Activated naive CD8-positive, alpha-beta T cell treated with anti-CD3 and anti-CD28 coated beads for 36 hours (primary cell): ENCODE data around the gene TRAF5. TPM values are rescaled to one million over a fixed set of nuclear protein-coding genes. Genes with fewer than 3 reads are reported as not detected.
"Not testable (repeated sequence)": the region's sequence is repeated elsewhere in the genome, so short reads cannot be mapped to it uniquely, and the experiment has no call there.

Experiments used
- DNase-seq: peaks from one replicate; pipeline ENCODE4 v3.0.0; 2021
- H3K27ac Mint-ChIP-seq: one replicate; pipeline ENCODE4 v1.8.0; 2022; ENCODE audit warnings: mild to moderate bottlenecking, moderate library complexity, mixed read lengths
- H3K27me3 Mint-ChIP-seq: one replicate; pipeline ENCODE4 v1.8.0; 2022; ENCODE audit warnings: mild to moderate bottlenecking, mixed read lengths
- H3K36me3 Mint-ChIP-seq: one replicate; pipeline ENCODE4 v1.8.0; 2021; ENCODE audit warnings: mild to moderate bottlenecking, mixed read lengths
- H3K4me1 Mint-ChIP-seq: one replicate; pipeline ENCODE4 v1.8.0; 2021; ENCODE audit warnings: mixed read lengths
- H3K4me3 Mint-ChIP-seq: one replicate; pipeline ENCODE4 v1.8.0; 2022; ENCODE audit warnings: mild to moderate bottlenecking, moderate library complexity, mixed read lengths
- H3K9me3 Mint-ChIP-seq: one replicate; pipeline ENCODE4 v1.8.0; 2022; ENCODE audit warnings: mixed read lengths
- total RNA-seq, 2 experiments: library from RNA; stranded (reverse); gene quantifications; one replicate each; pipeline ENCODE4 v1.2.3, GENCODE V29; 2021

TRAF5 gene
- total RNA-seq, 2 experiments from 2014 or later, result 23.7 to 24.4 TPM

DNA sequence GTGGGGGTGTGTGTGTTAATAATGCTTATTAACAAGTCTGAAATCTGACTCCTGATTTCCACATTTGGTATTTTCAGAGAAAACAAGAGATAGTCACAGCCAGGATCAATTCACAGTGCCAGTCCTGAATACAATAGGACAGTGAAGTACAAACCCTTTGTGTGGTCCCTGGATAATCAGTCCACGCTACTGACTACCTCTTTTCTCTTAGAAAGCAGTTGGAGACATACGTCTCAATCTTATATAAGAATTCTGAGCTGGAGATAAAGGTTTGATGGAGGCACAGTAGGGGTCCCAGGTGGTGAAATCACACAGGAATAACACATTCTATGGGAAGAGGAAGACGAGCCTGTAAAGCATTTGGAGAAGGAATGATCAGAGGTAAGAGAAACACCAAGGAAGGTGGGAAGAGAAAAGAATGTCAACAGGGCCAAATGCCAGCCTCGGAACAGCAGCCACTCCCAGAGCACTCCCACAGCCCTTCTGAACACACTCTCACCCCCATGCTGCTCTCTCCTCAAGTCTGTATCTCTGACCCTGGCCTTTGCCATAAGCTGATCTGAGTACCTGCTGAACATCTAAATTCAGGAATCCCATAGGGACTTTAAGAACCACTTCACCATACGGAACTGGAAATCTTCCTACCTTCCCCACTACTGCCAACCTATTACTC, 48.6 kb downstream of the TRAF5 start:
- Mint-ChIP-seq H3K4me1 (peaks cover 28% of the 10 kb centered on the region), H3K27ac (no peak overlapping the region), H3K9me3 (no peaks in the 10 kb centered on the region), H3K27me3 (no peaks in the 10 kb centered on the region), H3K36me3 (peaks cover 27% of the 10 kb centered on the region), H3K4me3 (no peak overlapping the region)
- no peak for DNase-seq

GRCh38 chr1:211375949-211376348, 49.3 kb downstream of the TRAF5 start:
- no peak for DNase-seq
- H3K36me3 Mint-ChIP-seq, result peaks cover 24% of the 10 kb centered on the region
- H3K4me3 Mint-ChIP-seq, result no peak overlapping the region
- H3K27ac Mint-ChIP-seq, result no peak overlapping the region
- H3K4me1 Mint-ChIP-seq, result peaks cover 27% of the 10 kb centered on the region
- H3K27me3 Mint-ChIP-seq, result no peaks in the 10 kb centered on the region
- no peaks in the 10 kb centered on the region for H3K9me3 Mint-ChIP-seq

GRCh38 chr1:211376807-211377470, 50.3 kb downstream of the TRAF5 start:
- Mint-ChIP-seq H3K4me1 (peaks cover 34% of the 10 kb centered on the region), H3K27me3 (no peaks in the 10 kb centered on the region), H3K27ac (peak overlapping the region; percentile 30), H3K36me3 (peaks cover 24% of the 10 kb centered on the region), H3K4me3 (no peak overlapping the region), H3K9me3 (no peaks in the 10 kb centered on the region)
- DNase-seq, result no peak

GRCh38 chr1:211377539-211378450, 51.2 kb downstream of the TRAF5 start:
- Mint-ChIP-seq H3K27ac (no peak overlapping the region), H3K9me3 (no peaks in the 10 kb centered on the region), H3K36me3 (peaks cover 27% of the 10 kb centered on the region), H3K4me1 (peaks cover 39% of the 10 kb centered on the region), H3K4me3 (no peak overlapping the region), H3K27me3 (no peaks in the 10 kb centered on the region)
- no peak for DNase-seq

DNA sequence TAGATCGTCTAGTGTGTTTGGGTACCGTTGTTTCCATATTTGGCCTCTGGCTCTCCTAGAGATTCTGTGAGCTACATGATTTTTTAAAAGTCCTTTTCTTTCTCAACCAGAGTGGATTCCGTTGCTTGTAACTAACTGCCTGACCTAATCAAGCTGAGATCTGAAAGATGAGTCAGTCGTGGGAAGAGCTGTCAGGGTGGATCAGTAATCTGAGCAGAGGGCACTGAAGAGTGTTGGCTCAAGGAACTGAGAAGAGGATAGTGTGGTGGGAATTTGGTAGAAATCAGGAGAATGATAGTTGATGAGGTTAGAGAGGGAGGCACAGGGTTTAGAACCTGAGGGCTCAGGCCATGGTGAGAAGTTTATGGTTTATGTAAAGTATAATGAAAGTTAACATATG, 52.2 kb downstream of the TRAF5 start:
- peaks cover 43% of the 10 kb centered on the region for H3K4me1 Mint-ChIP-seq
- no peak overlapping the region for H3K4me3 Mint-ChIP-seq

DNA sequence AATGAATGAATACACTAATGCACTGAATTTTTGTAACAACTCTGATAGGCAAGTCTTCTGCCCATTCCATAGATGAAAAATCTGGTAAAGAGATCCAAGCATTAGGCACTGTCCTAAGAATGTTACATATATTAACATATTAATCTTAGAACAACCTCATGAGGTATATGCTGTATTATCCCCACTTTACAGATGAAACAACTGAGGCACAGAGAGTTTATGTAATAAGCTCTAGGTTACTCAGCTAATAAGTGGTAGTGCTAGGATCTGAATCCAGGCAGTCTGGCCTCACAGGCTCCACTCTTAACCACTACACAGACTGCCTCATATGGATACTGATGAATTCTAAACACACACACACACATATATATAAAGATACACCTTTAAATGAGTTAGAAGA, 52.8 kb downstream of the TRAF5 start:
- Mint-ChIP-seq H3K4me1 (peaks cover 44% of the 10 kb centered on the region), H3K4me3 (no peak overlapping the region)

More for the DNA sequence above, 52.2 kb downstream of the TRAF5 start:
- Mint-ChIP-seq H3K27ac (peak overlapping the region; percentile 3), H3K27me3 (no peaks in the 10 kb centered on the region), H3K36me3 (peaks cover 28% of the 10 kb centered on the region), H3K9me3 (no peaks in the 10 kb centered on the region)
- DNase-seq, result peak; percentile 11

DNA sequence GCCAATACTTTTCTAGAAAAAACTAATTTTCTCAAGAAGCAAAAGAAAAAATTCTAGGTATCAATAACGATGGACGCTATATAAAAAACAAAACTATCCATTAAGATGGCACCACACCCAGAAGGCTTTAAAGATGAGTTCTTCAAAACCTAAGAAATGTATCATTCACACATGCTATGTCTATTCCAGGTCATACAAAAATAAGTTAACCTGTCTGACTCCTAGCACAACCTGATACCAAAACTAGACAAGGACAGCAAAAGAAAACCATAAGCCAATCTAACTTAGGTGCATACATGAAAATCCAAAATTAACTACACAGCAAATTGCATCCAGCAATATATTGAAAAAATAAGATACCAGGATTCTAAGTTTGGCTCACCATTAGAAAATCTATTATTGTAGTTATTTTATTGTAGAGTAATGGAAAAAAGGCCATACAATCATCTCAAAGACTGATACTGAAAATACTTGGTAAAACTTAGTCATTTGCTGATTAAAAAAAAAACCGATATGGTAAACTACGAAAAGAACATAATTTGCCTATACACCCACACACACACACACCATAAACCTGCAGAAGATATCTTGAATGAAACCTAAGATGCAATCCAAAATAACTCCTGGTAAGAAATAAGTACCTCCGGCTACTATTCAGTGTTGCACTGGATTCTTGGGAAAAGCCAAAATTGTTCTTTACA, 55.0 kb downstream of the TRAF5 start:
- Mint-ChIP-seq H3K27me3 (no peaks in the 10 kb centered on the region), H3K36me3 (peaks cover 19% of the 10 kb centered on the region), H3K4me1 (peaks cover 42% of the 10 kb centered on the region), H3K9me3 (no peaks in the 10 kb centered on the region), H3K4me3 (peak overlapping the region; percentile 82), H3K27ac (peak overlapping the region; percentile 96)
- no peak for DNase-seq

More for the DNA sequence above, 52.8 kb downstream of the TRAF5 start:
- no peak overlapping the region for H3K27ac Mint-ChIP-seq
- H3K9me3 Mint-ChIP-seq, result no peaks in the 10 kb centered on the region
- DNase-seq, result no peak
- H3K36me3 Mint-ChIP-seq, result peaks cover 30% of the 10 kb centered on the region
- no peaks in the 10 kb centered on the region for H3K27me3 Mint-ChIP-seq

- Mint-ChIP-seq H3K36me3 (peaks cover 19% of the 10 kb centered on the region), H3K4me3 (peak overlapping the region; percentile 82), H3K9me3 (no peaks in the 10 kb centered on the region), H3K27me3 (no peaks in the 10 kb centered on the region), H3K27ac (peak overlapping the region; percentile 96), H3K4me1 (peaks cover 38% of the 10 kb centered on the region)
- DNase-seq, result no peak
These were observed 55.6 kb downstream of the TRAF5 start for GRCh38 chr1:211382182-211382713.

GRCh38 chr1:211382714-211383480, 56.3 kb downstream of the TRAF5 start:
- Mint-ChIP-seq H3K27me3 (no peaks in the 10 kb centered on the region), H3K4me3 (peak overlapping the region; percentile 82), H3K9me3 (no peaks in the 10 kb centered on the region), H3K27ac (peak overlapping the region; percentile 96), H3K4me1 (peaks cover 33% of the 10 kb centered on the region), H3K36me3 (peaks cover 14% of the 10 kb centered on the region)
- peak; percentile 80 for DNase-seq

GRCh38 chr1:211384524-211384923, 57.9 kb downstream of the TRAF5 start:
- no peaks in the 10 kb centered on the region for H3K27me3 Mint-ChIP-seq
- peaks cover 25% of the 10 kb centered on the region for H3K4me1 Mint-ChIP-seq
- DNase-seq, result no peak
- H3K9me3 Mint-ChIP-seq, result no peaks in the 10 kb centered on the region
- no peak overlapping the region for H3K27ac Mint-ChIP-seq
- peaks cover 8% of the 10 kb centered on the region for H3K36me3 Mint-ChIP-seq
- no peak overlapping the region for H3K4me3 Mint-ChIP-seq

DNA sequence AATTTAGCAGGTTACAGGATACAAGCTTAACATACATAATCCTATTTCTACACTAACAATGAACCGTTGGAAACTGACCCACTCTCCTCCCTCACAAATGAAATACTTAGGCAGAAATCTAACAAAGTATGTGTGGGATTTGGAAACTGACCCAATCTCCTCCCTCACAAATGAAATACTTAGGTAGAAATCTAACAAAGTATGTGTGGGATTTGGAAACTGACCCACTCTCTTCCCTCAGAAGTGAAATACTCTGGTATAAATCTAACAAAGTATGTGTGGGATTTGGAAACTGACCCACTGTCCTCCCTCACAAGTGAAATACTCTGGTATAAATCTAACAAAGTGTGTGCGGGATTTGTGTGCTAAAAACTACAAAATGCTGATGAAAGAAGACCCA, 60.3 kb downstream of the TRAF5 start:
- H3K27me3 Mint-ChIP-seq, result no peaks in the 10 kb centered on the region
- H3K27ac Mint-ChIP-seq, result no peak overlapping the region
- peaks cover 7% of the 10 kb centered on the region for H3K36me3 Mint-ChIP-seq
- DNase-seq, result no peak
- peaks cover 10% of the 10 kb centered on the region for H3K4me1 Mint-ChIP-seq
- no peaks in the 10 kb centered on the region for H3K9me3 Mint-ChIP-seq
- H3K4me3 Mint-ChIP-seq, result no peak overlapping the region

GRCh38 chr1:211390829-211391228, 64.2 kb downstream of the TRAF5 start:
- H3K4me1 Mint-ChIP-seq, H3K4me3 Mint-ChIP-seq, H3K27ac Mint-ChIP-seq, H3K9me3 Mint-ChIP-seq, DNase-seq, H3K27me3 Mint-ChIP-seq: not testable (repeated sequence)
- peaks cover 13% of the 10 kb centered on the region for H3K36me3 Mint-ChIP-seq

- H3K4me1 Mint-ChIP-seq, result no peaks in the 10 kb centered on the region
- H3K36me3 Mint-ChIP-seq, result peaks cover 14% of the 10 kb centered on the region
- H3K4me3 Mint-ChIP-seq, result no peak overlapping the region
- DNase-seq, result no peak
- H3K27ac Mint-ChIP-seq, result no peak overlapping the region
- no peaks in the 10 kb centered on the region for H3K27me3 Mint-ChIP-seq
- no peaks in the 10 kb centered on the region for H3K9me3 Mint-ChIP-seq
These were observed 66.6 kb downstream of the TRAF5 start for GRCh38 chr1:211393203-211393602.
